Fibroblast of mammary gland (primary cell): Measurements from ENCODE around the gene TUBG1.

Experiments used
- DNase-seq: peaks from one replicate; pipeline ENCODE4 v3.0.0-alpha.2; 2010; ENCODE audit warnings: low read depth
- H3K4me3 ChIP-seq: 2 replicates; pipeline ENCODE4 v1.5.1; 2011; ENCODE audit warnings: low read depth, mild to moderate bottlenecking, low read length, moderate library complexity; ENCODE audit not compliant: control insufficient read depth
- TF ChIP-seq, protein P1 (sequence below): conservative IDR thresholded peaks from 2 replicates; pipeline ENCODE4 v1.5.1; 2011; ENCODE audit warnings: low read depth, low read length, inconsistent platforms; ENCODE audit not compliant: control insufficient read depth, insufficient read depth

Gene TUBG1

DNA sequence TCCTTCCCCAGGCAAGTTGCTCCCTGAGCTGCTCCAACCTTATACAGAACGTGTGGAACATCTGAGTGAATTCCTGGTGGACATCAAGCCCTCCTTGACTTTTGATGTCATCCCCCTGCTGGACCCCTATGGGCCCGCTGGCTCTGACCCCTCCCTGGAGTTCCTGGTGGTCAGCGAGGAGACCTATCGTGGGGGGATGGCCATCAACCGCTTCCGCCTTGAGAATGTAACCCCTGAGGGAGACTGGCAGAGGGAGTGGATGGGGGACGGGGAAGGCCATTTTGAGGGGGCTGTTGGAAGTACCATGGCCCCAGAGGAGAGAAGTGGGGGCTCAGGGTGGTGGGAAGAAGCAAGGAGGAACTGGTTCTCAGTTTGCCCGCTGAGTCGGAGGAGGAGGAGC, 45.5 kb upstream of the TUBG1 start:
- no peak for DNase-seq
- no peak overlapping the region for H3K4me3 ChIP-seq
- TF ChIP-seq, protein P1, sequence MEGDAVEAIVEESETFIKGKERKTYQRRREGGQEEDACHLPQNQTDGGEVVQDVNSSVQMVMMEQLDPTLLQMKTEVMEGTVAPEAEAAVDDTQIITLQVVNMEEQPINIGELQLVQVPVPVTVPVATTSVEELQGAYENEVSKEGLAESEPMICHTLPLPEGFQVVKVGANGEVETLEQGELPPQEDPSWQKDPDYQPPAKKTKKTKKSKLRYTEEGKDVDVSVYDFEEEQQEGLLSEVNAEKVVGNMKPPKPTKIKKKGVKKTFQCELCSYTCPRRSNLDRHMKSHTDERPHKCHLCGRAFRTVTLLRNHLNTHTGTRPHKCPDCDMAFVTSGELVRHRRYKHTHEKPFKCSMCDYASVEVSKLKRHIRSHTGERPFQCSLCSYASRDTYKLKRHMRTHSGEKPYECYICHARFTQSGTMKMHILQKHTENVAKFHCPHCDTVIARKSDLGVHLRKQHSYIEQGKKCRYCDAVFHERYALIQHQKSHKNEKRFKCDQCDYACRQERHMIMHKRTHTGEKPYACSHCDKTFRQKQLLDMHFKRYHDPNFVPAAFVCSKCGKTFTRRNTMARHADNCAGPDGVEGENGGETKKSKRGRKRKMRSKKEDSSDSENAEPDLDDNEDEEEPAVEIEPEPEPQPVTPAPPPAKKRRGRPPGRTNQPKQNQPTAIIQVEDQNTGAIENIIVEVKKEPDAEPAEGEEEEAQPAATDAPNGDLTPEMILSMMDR, result no peak

DNA sequence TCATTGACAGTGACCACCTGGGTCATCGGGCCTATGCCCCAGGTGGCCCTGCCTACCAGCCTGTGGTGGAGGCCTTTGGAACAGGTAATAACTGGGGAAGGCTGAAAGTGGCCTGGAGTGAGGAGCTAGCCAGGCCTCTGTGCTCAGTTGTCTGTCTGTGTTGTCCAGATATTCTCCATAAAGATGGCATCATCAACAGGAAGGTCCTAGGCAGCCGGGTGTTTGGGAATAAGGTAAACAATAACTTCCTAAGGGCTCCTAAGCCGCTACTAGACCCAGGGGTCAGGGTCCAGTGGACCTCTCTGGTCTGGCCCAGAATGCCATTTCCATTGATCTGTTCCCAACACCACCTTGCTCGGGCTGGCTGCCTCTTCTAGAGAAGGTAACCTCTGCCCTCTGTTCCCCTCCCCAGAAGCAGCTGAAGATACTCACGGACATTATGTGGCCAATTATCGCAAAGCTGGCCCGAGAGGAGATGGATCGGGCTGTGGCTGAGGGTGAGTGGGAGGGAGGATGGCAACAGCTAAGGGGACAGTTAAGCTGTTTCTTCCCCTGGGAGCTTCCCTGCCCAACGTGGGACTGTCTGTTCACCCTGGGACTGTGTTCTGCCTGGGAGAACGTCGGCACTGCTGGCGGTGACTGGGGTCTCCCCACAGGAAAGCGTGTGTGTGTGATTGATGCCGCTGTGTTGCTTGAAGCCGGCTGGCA, 44.5 kb upstream of the TUBG1 start:
- no peak for DNase-seq
- TF ChIP-seq, protein P1, result no peak
- no peak overlapping the region for H3K4me3 ChIP-seq

DNA sequence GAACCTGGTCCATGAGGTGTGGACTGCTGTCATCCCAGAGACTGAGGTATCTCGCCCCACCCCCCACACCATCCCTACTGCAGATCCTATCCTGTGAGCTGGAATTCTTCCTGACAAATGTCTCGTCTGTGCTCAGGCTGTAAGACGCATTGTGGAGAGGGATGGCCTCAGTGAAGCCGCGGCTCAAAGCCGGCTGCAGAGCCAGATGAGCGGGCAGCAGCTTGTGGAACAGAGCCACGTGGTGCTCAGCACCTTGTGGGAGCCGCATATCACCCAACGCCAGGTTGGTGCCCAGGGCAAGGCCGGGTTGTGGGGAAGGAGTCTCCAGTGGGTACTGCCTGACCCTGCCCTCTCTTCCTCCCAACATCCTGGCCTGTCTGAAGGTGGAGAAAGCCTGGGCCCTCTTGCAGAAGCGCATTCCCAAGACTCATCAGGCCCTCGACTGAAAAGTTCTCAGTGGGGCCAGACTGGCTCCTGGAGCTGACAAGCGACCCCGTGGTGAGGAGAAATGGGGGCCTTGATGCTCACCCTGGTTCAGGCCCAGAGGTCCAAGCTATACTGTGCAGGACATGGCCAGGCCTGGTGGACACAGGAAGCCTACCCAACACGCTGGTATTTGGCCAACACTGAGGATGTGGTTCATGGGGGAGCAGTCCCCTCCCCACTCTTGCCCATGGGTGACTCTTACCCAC, 43.8 kb upstream of the TUBG1 start:
- TF ChIP-seq, protein P1, result no peak
- no peak overlapping the region for H3K4me3 ChIP-seq
- no peak for DNase-seq

DNA sequence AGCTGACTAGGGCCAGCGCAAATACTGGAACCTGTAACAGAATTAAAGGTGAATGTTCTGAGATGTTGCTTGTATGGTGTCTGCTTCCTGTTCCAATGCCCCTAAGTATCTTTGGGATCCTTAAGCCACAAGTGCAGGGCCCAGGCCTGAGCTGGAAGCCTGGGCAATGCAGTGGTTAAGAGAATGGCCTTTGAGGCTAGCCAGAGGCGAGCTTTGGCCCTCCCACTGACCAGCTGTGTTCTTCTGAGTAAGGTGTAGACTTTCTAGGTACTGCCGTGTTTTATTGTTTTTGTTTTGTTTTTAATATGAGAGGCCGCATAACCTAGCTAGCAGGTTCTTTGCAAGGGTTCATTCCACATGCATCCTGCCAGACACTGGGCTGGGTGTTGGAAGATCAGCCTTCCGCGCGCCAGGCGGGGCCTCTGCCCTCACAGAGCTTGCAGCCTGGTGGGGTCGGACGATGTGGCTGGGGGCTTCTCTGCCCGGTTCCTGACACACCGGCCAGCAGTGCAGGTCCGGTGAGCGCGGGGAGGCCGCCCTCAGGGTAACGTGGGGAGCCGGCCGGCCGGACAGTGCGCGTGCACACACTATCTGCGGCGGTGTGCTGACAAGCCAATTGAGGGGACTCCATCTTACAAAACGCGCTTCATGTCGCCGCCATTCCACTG, 43.1 kb upstream of the TUBG1 start:
- no peak for DNase-seq
- TF ChIP-seq, protein P1, result no peak
- peak overlapping the region; percentile 85 for H3K4me3 ChIP-seq

DNA sequence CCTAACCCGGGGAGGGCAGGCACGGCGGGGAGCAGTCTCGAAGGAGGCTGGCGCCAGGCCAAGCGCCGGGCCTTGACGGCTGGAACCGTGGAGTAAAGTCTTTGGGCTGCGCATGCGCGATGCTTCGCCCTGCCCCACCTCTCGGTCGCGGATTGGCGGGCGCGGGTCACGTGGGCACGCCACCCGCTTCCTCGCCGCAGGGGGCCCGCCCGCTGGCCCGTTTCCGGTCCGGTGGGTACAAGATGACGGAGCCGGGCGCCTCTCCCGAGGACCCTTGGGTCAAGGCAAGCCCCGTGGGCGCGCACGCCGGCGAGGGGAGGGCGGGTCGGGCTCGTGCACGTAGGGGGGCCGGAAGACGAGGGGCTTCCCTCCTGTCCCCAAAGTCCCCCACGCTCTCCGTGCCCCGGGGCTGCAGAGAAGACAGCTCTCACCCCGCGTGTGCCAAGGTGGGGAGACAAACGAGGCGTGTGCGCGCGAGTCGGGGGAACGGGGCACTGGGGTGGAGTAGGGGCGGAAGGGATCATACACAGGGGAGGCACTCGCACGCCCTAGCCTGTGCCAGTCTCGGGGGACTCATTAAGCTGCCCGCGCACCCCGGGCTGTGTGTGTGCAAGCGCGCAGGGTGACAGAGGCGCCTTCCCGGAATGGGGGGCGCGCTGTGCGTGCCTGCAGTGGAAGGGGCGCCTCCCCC, 42.5 kb upstream of the TUBG1 start, which contains the start of gene MLX:
TSS of gene MLX (plus strand) at position 218 of the 691 bp plus-strand sequence. CDS start at position 243, 25 bp downstream.
- TF ChIP-seq, protein P1, result no peak
- peak; percentile 86 for DNase-seq
- peak within 1 kb of the TSS; percentile 85 for H3K4me3 ChIP-seq

DNA sequence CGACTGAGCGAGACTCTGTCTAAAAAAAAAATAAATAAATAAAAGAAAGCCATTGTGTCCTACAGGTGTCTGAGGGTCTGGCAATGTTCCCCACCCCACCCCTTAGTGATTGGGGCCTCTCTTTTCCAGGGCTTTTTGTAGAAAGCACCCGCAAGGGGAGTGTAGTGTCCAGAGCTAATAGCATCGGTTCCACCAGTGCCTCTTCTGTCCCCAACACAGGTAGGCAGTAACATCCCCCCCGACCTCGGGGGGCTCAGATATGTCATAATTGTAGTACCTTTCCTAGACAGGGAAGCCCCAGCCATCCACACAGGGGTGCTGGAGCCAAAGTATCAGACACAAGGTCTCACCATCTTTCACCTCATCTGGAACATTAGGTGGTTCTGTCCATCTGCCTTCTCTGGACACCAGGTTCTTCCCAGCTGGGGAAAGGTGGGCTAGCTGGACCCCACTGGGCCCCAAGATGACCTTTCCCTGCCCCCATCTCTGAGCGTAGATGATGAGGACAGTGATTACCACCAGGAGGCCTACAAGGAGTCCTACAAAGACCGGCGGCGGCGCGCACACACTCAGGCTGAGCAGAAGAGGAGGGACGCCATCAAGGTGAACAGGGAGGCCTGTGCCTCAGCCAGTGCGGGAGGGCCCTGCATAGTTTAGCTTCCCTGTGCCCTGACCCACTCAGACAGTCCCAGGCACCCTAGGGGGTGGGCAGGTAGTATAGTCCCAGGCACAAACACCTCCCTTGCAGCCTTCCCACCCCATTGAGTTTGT, 41.0 kb upstream of the TUBG1 start:
- H3K4me3 ChIP-seq, result no peak overlapping the region
- TF ChIP-seq, protein P1, result no peak
- DNase-seq, result no peak
